HEK293T (cell line): ENCODE data around the gene VSIG10.
"Not testable (repeated sequence)": the region's sequence is repeated elsewhere in the genome, so short reads cannot be mapped to it uniquely, and the experiment has no call there.

Source experiments
- CTCF ChIA-PET: fragments of 350-600 bp; formaldehyde crosslinking; extraction: SDS; loops from one replicate; lab custom pipeline; 2021; ENCODE audit warnings: antibody characterized with exemption, inconsistent platforms; lab: Yijun Ruan, JAX
- POLR2A ChIA-PET: fragments of 350-600 bp; formaldehyde crosslinking; extraction: SDS; loops from one replicate; lab custom pipeline; 2020; ENCODE audit warnings: antibody characterized with exemption, inconsistent platforms; lab: Yijun Ruan, JAX
- DNase-seq: peaks from one replicate; pipeline ENCODE4 v3.0.0; 2012; ENCODE audit warnings: mixed read lengths; ENCODE audit errors: extremely low spot score
- ARNT ChIP-seq: fragments of 450-650 bp; IDR thresholded peaks from 2 replicates; pipeline ENCODE4 v1.6.1; 2017; ENCODE audit warnings: mild to moderate bottlenecking
- BHLHE40 ChIP-seq: fragments of 450-650 bp; IDR thresholded peaks from 2 replicates; pipeline ENCODE4 v1.6.1; 2016; ENCODE audit warnings: mild to moderate bottlenecking, moderate library complexity, borderline replicate concordance
- CTBP1 ChIP-seq: fragments of 450-650 bp; IDR thresholded peaks from 2 replicates; pipeline ENCODE4 v1.6.1; 2016; ENCODE audit warnings: borderline replicate concordance
- ELF4 ChIP-seq: fragments of 450-650 bp; IDR thresholded peaks from 2 replicates; pipeline ENCODE4 v1.6.1; 2017; ENCODE audit warnings: antibody characterized with exemption
- FOXA1 ChIP-seq: fragments of 450-650 bp; IDR thresholded peaks from 2 replicates; pipeline ENCODE4 v1.6.1; 2016; ENCODE audit warnings: mild to moderate bottlenecking
- FOXK2 ChIP-seq: fragments of 450-650 bp; IDR thresholded peaks from 2 replicates; pipeline ENCODE4 v1.6.1; 2016; ENCODE audit warnings: mild to moderate bottlenecking
- FOXM1 ChIP-seq: fragments of 450-650 bp; IDR thresholded peaks from 2 replicates; pipeline ENCODE4 v1.6.1; 2017; ENCODE audit warnings: mild to moderate bottlenecking, borderline replicate concordance
- HDGF ChIP-seq: fragments of 450-650 bp; IDR thresholded peaks from 2 replicates; pipeline ENCODE4 v1.6.1; 2017; ENCODE audit warnings: antibody characterized with exemption, borderline replicate concordance
- L3MBTL2 ChIP-seq: fragments of 450-650 bp; conservative IDR thresholded peaks from 2 replicates; pipeline ENCODE4 v1.6.1; 2016; ENCODE audit warnings: mild to moderate bottlenecking
- LEF1 ChIP-seq: fragments of 450-650 bp; IDR thresholded peaks from 2 replicates; pipeline ENCODE4 v1.6.1; 2017; ENCODE audit warnings: mild to moderate bottlenecking, borderline replicate concordance
- NFRKB ChIP-seq: fragments of 450-650 bp; IDR thresholded peaks from 2 replicates; pipeline ENCODE4 v1.6.1; 2016; ENCODE audit warnings: mild to moderate bottlenecking, moderate library complexity
- SP1 ChIP-seq: fragments of 450-650 bp; IDR thresholded peaks from 2 replicates; pipeline ENCODE4 v1.6.1; 2017
- SUZ12 ChIP-seq: fragments of 450-650 bp; IDR thresholded peaks from 2 replicates; pipeline ENCODE4 v1.6.1; 2016; ENCODE audit warnings: mild to moderate bottlenecking
- TARDBP ChIP-seq: fragments of 450-650 bp; IDR thresholded peaks from 2 replicates; pipeline ENCODE4 v1.6.1; 2016
- ZNF384 ChIP-seq: fragments of 450-650 bp; IDR thresholded peaks from 2 replicates; pipeline ENCODE4 v1.6.1; 2016
- TF ChIP-seq, protein P1 (sequence below): fragments of 450-650 bp; IDR thresholded peaks from 2 replicates; pipeline ENCODE4 v1.6.1; 2016

Gene VSIG10

GRCh38 chr12:118098401-118098800 lies 5.4 kb downstream of the VSIG10 start:
- no peak for DNase-seq
- ChIA-PET CTCF (no interaction called here), POLR2A (no interaction called here)
- TF ChIP-seq CTBP1 = no peak
- no peak for TF ChIP-seq ARNT
- TF ChIP-seq, protein P1, sequence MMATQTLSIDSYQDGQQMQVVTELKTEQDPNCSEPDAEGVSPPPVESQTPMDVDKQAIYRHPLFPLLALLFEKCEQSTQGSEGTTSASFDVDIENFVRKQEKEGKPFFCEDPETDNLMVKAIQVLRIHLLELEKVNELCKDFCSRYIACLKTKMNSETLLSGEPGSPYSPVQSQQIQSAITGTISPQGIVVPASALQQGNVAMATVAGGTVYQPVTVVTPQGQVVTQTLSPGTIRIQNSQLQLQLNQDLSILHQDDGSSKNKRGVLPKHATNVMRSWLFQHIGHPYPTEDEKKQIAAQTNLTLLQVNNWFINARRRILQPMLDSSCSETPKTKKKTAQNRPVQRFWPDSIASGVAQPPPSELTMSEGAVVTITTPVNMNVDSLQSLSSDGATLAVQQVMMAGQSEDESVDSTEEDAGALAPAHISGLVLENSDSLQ = no peak
- TF ChIP-seq BHLHE40 = no peak
- TF ChIP-seq SP1 = no peak
- no peak for TF ChIP-seq FOXA1
- no peak for TF ChIP-seq HDGF
- no peak for TF ChIP-seq LEF1
- no peak; the same call in 1 of the 2 replicates for TF ChIP-seq L3MBTL2
- no peak for TF ChIP-seq ELF4
- TF ChIP-seq NFRKB = no peak

DNA sequence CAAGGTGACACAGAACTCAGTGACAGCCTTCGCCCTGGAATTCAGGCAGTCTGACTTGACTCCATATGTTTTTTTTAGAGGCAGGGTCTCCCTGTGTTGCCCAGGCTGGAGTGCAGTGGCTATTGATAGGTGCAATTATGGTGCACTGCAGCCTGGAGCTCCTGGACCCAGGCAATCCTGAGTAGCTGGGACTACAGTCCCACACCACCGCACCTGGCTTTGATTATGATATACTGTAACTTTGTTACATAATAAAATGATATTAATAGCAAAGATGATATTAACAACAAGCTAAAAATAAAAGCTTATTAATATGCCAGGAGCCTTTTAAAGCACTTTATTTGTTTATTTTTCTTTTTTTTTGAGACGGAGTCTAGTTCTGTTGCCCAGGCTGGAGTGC lies 9.8 kb downstream of the VSIG10 start:
- CTCF ChIA-PET = interaction anchor here (1.4 kb wide), 1 partner anchor 8 kb away, joined by 3 read pairs; no protein-coding TSS in a partner anchor
- POLR2A ChIA-PET = no interaction called here

GRCh38 chr12:118089782-118090181 lies 14.0 kb downstream of the VSIG10 start:
- no peak for TF ChIP-seq FOXA1
- TF ChIP-seq SP1 = no peak
- TF ChIP-seq LEF1 = no peak
- ChIA-PET POLR2A (no interaction called here), CTCF (no interaction called here)
- no peak for DNase-seq

More for the DNA sequence above, 9.8 kb downstream of the VSIG10 start:
- DNase-seq = no peak
- TF ChIP-seq CTBP1 (no peak), FOXK2 (no peak), ARNT (no peak), SUZ12 (no peak), L3MBTL2 (no peak)

DNA sequence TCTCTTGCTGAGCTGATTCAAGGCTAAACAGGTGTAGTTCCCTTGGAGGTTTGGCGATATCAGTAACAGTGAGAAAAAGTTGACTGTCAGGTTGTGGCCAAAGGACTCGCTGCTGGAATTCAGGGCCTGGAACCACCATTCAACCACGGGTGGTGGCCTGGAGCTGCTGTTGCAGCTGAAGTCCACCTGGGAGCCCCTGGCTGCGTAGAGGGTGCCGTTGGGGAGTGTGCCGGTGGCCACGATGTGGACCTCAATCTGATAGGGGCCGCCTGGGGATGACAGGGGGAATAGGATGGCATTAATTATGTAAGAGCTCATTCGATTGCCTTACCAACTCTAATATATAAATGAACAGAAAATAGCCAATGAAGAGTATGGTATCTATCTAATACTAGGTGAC lies 21.6 kb downstream of the VSIG10 start:
- ChIA-PET POLR2A (no interaction called here), CTCF (no interaction called here)
- no peak for DNase-seq
- TF ChIP-seq LEF1 (no peak), SUZ12 (no peak), BHLHE40 (no peak), ARNT (no peak), FOXM1 (no peak), CTBP1 (no peak), SP1 (no peak), FOXA1 (no peak), ELF4 (no peak), TARDBP (no peak), ZNF384 (no peak), HDGF (no peak)
- TF ChIP-seq, protein P1 = no peak

GRCh38 chr12:118081521-118081920 lies 22.3 kb downstream of the VSIG10 start:
- CTCF ChIA-PET, DNase-seq, POLR2A ChIA-PET: not testable (repeated sequence)

- DNase-seq = no peak
- ChIA-PET POLR2A (no interaction called here), CTCF (no interaction called here)
- no peak for TF ChIP-seq TARDBP
- no peak for TF ChIP-seq HDGF
- no peak for TF ChIP-seq ARNT
- TF ChIP-seq, protein P1 = no peak
- no peak for TF ChIP-seq L3MBTL2
- TF ChIP-seq ELF4 = no peak
- TF ChIP-seq ZNF384 = no peak
- no peak for TF ChIP-seq FOXA1
- no peak for TF ChIP-seq SUZ12
- no peak for TF ChIP-seq FOXK2
- no peak for TF ChIP-seq NFRKB
- no peak for TF ChIP-seq BHLHE40
- no peak for TF ChIP-seq SP1
Measured at GRCh38 chr12:118073768-118074167, 30.0 kb downstream of the VSIG10 start.

DNA sequence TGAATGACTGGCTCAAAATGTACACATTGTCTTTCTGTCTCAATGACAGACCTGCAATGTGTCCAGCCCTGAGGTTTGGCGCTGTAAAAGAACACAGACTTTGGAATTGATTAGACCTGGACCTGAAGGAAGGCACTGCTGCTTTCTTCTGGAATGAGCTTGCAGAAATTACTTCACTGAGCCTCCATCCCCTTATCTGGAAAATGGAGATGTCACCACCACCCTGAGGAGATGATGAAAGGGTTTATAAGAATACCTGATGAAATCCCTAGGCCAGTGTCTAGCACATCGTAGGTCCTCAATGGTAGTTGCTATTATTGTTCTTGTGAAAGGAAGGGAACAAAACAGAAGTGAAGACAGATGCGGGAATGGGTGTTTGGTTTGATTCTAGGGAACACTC lies 33.2 kb downstream of the VSIG10 start:
- no peak for DNase-seq
- TF ChIP-seq CTBP1 (no peak), SUZ12 (no peak)
- ChIA-PET POLR2A (no interaction called here), CTCF (no interaction called here)

GRCh38 chr12:118068445-118068844 lies 35.4 kb downstream of the VSIG10 start:
- TF ChIP-seq BHLHE40 (no peak), TARDBP (no peak), NFRKB (no peak), L3MBTL2 (no peak), ZNF384 (no peak), FOXK2 (no peak), HDGF (no peak), FOXA1 (no peak), FOXM1 (no peak), ARNT (no peak), SP1 (no peak), CTBP1 (no peak), SUZ12 (no peak), ELF4 (no peak), LEF1 (no peak)
- TF ChIP-seq, protein P1 = no peak
- ChIA-PET CTCF (no interaction called here), POLR2A (no interaction called here)
- DNase-seq = no peak
